GM18520 (cell line): ENCODE measurements around the gene KCNQ1.

Source experiments
- ATAC-seq: cut with Tn5 transposase; IDR thresholded peaks from one replicate; pipeline ENCODE4 v1.9.1; 2021; ENCODE audit not compliant: unreplicated experiment

Gene KCNQ1

GRCh38 chr11:2677127-2677526 lies 232.3 kb downstream of the KCNQ1 start:
- peak; percentile 27 for ATAC-seq

- no peak for ATAC-seq
Observed at GRCh38 chr11:2678396-2678795, 233.6 kb downstream of the KCNQ1 start.

DNA sequence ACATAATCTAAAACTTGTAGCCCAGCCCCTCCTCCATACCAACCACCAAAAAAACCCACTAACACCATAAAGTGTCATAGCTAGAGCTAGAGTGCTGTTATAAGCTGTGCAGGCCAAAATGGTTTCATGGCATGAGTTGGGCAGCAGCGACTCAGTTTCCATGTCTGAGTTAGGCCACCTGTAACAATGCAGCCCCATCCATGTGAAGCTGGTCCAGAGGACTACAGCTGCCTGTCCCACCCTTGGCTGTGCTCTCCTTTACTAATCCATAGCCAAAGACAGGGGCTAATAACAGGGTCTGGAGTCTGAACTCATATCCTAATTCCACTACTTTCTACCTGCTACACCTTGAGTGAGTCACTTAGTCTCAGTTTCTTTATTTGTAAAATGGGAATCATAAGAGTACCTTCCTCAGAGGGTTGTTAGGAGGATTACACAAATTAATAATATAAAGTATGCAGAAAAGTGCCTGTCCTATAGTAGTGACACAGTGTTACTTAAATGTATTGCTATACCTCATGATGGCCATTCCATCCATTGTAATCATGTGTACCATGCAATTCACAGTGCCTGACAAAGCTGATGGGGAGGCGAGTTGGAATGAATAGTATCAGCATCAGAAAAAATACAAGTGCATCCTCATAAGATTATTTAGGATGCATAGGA lies 234.3 kb downstream of the KCNQ1 start:
- ATAC-seq, result no peak

DNA sequence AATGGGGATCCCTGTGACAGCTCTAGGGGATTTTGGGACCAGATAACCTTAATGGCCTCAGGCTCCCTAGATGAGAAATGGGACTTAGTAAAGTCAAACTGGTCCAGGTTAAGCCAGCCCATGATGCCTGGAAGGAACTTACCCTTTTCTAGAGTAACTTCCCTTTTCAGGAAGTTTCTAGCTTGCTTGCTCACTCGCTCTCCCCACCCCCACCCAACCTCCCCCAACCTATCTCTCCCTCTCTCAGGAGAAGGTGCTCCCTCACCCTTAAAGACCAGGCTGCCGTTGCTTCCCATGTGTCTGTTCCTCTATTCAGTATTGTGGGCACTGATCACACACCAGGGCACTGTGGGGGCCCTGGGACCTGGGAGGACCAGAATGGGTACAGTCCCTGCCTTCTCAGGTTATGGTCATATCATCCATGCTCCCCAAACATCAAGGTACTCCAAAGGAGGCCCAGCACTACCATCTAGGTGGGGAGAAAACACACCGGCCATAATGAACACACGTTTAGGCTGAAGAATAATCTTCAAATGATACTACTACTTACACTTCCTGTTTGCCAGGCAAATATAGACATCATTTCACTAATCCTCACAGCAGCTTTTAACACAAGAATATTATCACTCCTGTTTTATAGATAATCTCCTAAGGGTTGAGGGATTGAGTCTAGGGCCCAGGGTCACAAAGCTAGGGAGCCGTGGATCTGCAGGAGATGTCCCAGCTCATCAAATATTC lies 236.8 kb downstream of the KCNQ1 start:
- ATAC-seq, result no peak

GRCh38 chr11:2683806-2684205 lies 239.0 kb downstream of the KCNQ1 start:
- no peak for ATAC-seq

GRCh38 chr11:2684581-2684980 lies 239.8 kb downstream of the KCNQ1 start:
- no peak for ATAC-seq

DNA sequence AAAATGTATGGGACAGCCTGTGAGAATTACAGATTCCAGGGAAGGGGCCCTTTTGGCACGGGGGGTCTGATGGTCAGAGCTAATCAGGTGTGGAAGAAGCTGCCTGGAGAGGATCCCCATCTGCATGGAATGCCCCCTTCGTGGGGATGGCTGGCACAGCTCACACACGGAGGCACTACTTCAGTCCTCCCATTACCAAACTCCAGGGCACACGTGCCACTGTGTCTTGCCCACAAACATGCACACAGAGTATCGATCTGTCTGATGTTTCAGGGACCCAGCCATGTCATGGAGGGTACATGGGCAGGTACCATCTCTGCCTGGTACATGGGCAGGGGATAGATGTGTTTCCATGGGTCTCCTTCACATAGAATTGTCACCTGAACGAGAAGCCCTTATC lies 240.2 kb downstream of the KCNQ1 start:
- ATAC-seq, result no peak

GRCh38 chr11:2685566-2686359 lies 241.0 kb downstream of the KCNQ1 start:
- ATAC-seq, result no peak

GRCh38 chr11:2686360-2687222 lies 241.8 kb downstream of the KCNQ1 start:
- no peak for ATAC-seq

DNA sequence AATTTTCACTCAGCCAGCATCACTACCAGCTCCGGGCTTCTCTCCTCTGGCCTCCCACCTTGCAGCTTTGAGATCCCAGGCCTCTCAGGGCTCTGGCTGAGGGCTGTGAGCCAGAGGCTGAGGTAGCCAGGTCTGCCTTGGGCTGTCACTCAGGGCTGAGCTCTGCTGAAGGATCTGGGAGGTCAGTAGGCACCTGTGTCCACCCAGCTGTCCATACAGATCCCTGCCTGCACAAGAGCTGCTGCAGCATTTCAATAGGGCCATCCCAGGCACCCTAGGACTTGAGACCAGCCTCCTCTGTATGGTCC lies 242.4 kb downstream of the KCNQ1 start:
- no peak for ATAC-seq

- ATAC-seq, result no peak
Observed at GRCh38 chr11:2687782-2688191, 243.0 kb downstream of the KCNQ1 start.

GRCh38 chr11:2688381-2689231 lies 243.8 kb downstream of the KCNQ1 start:
- ATAC-seq, result no peak

DNA sequence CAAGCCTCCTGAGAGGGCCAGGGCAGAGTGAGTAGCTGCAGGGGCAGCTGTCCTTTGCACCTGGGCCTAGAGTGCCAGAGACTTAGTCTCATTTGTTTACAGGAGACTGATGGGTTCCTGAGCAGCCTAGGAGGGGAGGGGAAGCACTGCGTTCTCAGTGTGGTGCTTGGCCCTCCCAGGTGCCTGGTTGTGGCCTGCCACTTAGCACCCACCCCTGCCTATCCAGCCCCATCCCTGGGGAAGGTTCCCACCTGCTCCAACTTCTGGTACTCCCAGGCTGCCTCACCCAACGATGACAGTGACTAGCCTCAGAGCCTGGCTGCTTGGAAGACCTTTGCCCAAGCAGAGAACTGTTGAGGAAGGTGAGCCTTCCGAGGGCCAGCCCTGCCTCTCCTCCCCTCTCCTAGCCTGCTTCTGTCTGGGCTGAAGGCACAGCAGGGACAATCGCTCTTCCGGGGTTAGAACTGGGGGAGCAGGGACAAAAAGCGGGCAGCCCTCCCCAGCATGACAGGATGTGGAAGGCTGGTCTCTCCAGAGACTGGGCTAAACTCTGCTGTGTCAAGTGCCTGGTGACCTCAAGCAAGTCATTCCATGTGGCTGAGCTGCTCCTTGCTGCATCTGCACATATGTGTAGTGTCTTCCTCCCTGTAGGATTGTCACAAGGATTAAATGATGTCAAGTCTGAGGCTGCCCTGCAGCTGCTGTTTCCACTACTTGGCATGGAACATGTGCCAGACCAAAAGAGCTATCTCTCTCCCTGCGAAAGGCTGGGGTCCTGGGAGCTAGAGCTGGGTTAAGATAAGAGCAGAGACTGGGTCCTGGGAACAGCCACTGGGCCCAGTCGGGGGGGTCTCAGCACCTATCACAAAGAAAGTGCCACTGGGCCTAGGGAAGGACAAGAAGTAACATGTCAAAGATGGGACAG lies 245.1 kb downstream of the KCNQ1 start:
- ATAC-seq, result no peak

DNA sequence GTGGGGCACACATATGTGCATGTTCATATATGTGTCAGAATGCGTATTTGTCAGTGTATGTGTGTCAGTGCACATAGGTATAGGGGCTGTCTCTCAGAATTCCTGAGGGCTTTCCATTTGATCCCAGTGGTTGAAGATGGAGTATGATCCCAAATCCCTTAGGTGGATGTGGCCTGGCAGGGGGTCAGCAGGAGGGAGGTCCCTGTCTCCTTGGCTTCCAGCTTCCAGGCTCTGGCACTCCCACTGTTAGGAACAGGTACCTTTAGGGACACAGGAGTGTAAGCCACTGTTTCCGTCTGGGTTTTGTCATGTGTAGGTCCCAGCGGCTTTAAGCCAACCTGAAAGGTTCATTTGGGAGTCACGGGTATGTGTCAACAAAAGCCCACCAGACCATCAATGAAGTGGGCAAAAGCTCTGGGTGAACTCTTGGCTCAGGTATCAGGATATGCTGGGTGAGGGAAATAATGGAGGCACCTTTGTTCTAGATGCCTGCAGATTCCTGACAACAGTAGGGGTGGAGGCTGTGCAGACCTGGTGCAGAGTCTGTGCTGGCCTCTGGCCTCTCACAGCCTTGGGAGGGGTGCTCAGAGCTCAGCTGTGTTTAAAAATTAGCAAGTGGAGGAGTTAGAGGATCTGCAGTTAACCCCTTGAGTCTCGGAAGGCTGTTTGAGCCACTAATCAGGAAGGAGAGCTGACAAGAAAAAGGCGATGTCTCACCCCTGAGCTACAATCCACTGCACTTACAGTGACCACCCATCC lies 246.0 kb downstream of the KCNQ1 start:
- no peak for ATAC-seq

DNA sequence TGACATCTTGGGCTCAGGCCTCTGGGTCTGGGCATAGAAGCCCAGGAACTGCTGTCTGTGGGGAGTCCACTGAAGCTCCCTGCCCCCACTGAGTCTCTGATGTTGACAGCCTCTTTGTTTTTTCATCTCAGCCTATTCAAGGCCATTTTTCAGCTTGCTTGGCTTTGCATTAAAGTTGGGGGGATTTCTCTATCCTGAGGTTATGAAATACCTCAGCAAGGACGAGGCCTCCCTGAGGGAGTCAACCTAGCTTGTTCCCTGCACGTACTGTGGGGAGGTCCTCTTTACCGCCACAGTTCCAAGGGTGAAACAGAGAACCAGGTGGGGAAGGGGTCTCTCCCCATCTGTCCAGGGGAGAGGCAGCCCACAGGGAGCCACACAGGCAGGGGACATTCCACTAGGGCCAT lies 246.6 kb downstream of the KCNQ1 start:
- no peak for ATAC-seq

GRCh38 chr11:2691991-2692875 lies 247.4 kb downstream of the KCNQ1 start:
- no peak for ATAC-seq
